Upper lobe of right lung (tissue), 1 donor: ENCODE data around the gene BORCS8. TPM values are rescaled to one million over a fixed set of nuclear protein-coding genes. Genes with fewer than 3 reads are reported as not detected.

ENCODE experiments used
- ATAC-seq: fragments of 200-7000 bp; cut with Tn5 transposase; one replicate; pipeline ENCODE4 v1.9.1; 2020; ENCODE audit warnings: mild to moderate bottlenecking, moderate library complexity
- DNase-seq: peaks from one replicate; pipeline ENCODE4 v3.0.0-alpha.2; 2020
- H3K27ac ChIP-seq: fragments of 200-600 bp; one replicate; pipeline ENCODE4 v1.8.0; 2022
- H3K27me3 ChIP-seq: fragments of 200-600 bp; one replicate; pipeline ENCODE4 v1.8.0; 2022; ENCODE audit warnings: mild to moderate bottlenecking
- H3K36me3 ChIP-seq: fragments of 200-600 bp; one replicate; pipeline ENCODE4 v1.8.0; 2022
- H3K4me1 ChIP-seq: fragments of 200-600 bp; one replicate; pipeline ENCODE4 v1.8.0; 2022
- H3K4me3 ChIP-seq: fragments of 200-600 bp; one replicate; pipeline ENCODE4 v1.8.0; 2022; ENCODE audit warnings: mild to moderate bottlenecking
- H3K9me3 ChIP-seq: fragments of 200-600 bp; one replicate; pipeline ENCODE4 v1.8.0; 2022
- CTCF ChIP-seq: fragments of 200-600 bp; IDR thresholded peaks from one replicate; pipeline ENCODE4 v1.8.0; 2022; ENCODE audit warnings: antibody characterized with exemption
- intact Hi-C: fragments of 100-400 bp; cut with DNase I; formaldehyde crosslinking; loops from one replicate; pipeline ENCODE4 v1.11.0; 2022
- total RNA-seq: library from RNA; stranded (reverse); fragmentation: NEBNext Ultra II Directional; extraction: Animal tissue kit (Norgen Biotek cat#: 25700); gene quantifications from one replicate; pipeline ENCODE4 v1.2.1, GENCODE V29; 2021
- donor health status: DM: no; HTN: yes; CAD: no; lungs with severe emphysema.

BORCS8 gene
- total RNA-seq, 1 donor from 2014 or later = 24.8 TPM

- ATAC-seq = no peak
- intact Hi-C loops = no loop called here
- Histone ChIP-seq H3K4me1 (peaks cover 8% of the 10 kb centered on the region), H3K36me3 (no peaks in the 10 kb centered on the region), H3K27ac (no peak overlapping the region), H3K4me3 (no peak overlapping the region), H3K27me3 (no peaks in the 10 kb centered on the region), H3K9me3 (peaks cover 9% of the 10 kb centered on the region)
- DNase-seq = no peak
- TF ChIP-seq CTCF = no peak
These were observed 59.0 kb downstream of the BORCS8 start for GRCh38 chr19:19132912-19133311.

GRCh38 chr19:19131989-19132388 is 60.0 kb downstream of the BORCS8 start:
- no peak for TF ChIP-seq CTCF
- ATAC-seq = no peak

More at GRCh38 chr19:19131989-19132388, 60.0 kb downstream of the BORCS8 start:
- Histone ChIP-seq H3K4me3 (no peak overlapping the region), H3K36me3 (no peaks in the 10 kb centered on the region), H3K4me1 (no peaks in the 10 kb centered on the region), H3K27me3 (no peaks in the 10 kb centered on the region), H3K27ac (no peak overlapping the region), H3K9me3 (peaks cover 9% of the 10 kb centered on the region)
- intact Hi-C loops = no loop called here
- no peak for DNase-seq

Other genes starting within 250 kb of the BORCS8 start
- 75.6 TPM for gene SUGP2, start 158.6 kb downstream of the BORCS8 start, total RNA-seq
- 21.7 TPM for gene ARMC6, start 158.5 kb downstream of the BORCS8 start, total RNA-seq
- gene SLC25A42, start 128.2 kb downstream of the BORCS8 start, total RNA-seq = 12.7 TPM
- gene TMEM161A, start 53.7 kb downstream of the BORCS8 start, total RNA-seq = 31.0 TPM
- 1.4 TPM for gene MEF2B, start 21.9 kb downstream of the BORCS8 start, total RNA-seq
- gene RFXANK, start 106 bp upstream of the BORCS8 start, total RNA-seq = 66.8 TPM
- 12.6 TPM for gene NR2C2AP, start 11.3 kb upstream of the BORCS8 start, total RNA-seq
- gene NCAN, start 19.8 kb upstream of the BORCS8 start, total RNA-seq = not detected
- 1.4 TPM for gene TM6SF2, start 81.1 kb upstream of the BORCS8 start, total RNA-seq
- gene SUGP1, start 128.4 kb upstream of the BORCS8 start, total RNA-seq = 40.1 TPM
- gene MAU2, start 128.7 kb upstream of the BORCS8 start, total RNA-seq = 60.5 TPM
- 85.8 TPM for gene GATAD2A, start 213.5 kb upstream of the BORCS8 start, total RNA-seq